OCI-LY7 (cell line): ENCODE measurements around the gene NOP16. TPM values are rescaled to one million over a fixed set of nuclear protein-coding genes. Genes with fewer than 3 reads are reported as not detected.

Experiments used
- BruUV-seq: library from RNA; stranded (reverse); fragments of 400-500 nt; replicated peaks from 2 replicates; lab custom pipeline; 2021; lab: Mats Ljungman, UMichigan
- CTCF ChIA-PET: fragments of 300-600 bp; sonication (Branson Sonifier 250); formaldehyde crosslinking; loops from one replicate; lab custom pipeline; 2022; ENCODE audit warnings: antibody characterized with exemption; ENCODE audit not compliant: unreplicated experiment; lab: Charles Lee
- POLR2A ChIA-PET: fragments of 300-600 bp; sonication (Branson Sonifier 250); formaldehyde crosslinking; loops from one replicate; lab custom pipeline; 2022; ENCODE audit warnings: antibody characterized with exemption; lab: Charles Lee
- DNase-seq: peaks from one replicate; pipeline ENCODE4 v3.0.0-alpha.2; 2015; ENCODE audit warnings: low spot score
- H2AFZ ChIP-seq: fragments of 200-600 bp; sonication (generic), shearing (Covaris generic); 2 replicates; pipeline ENCODE4 v1.6.1; 2014; ENCODE audit warnings: mild to moderate bottlenecking, antibody characterized with exemption, low read length, moderate library complexity
- H3K27ac ChIP-seq: fragments of 200-600 bp; sonication (generic); 2 replicates; pipeline ENCODE4 v1.5.1; 2014; ENCODE audit warnings: mixed run types, low read depth, mild to moderate bottlenecking, moderate library complexity, low read length, inconsistent platforms; ENCODE audit not compliant: poor library complexity, severe bottlenecking
- H3K36me3 ChIP-seq: fragments of 200-600 bp; sonication (generic); 2 replicates; pipeline ENCODE4 v1.6.1; 2014; ENCODE audit warnings: mild to moderate bottlenecking, antibody characterized with exemption, low read length, moderate library complexity, mixed read lengths; ENCODE audit not compliant: insufficient read depth
- H3K4me1 ChIP-seq: fragments of 200-600 bp; sonication (generic); 2 replicates; pipeline ENCODE4 v1.5.1; 2014; ENCODE audit warnings: mild to moderate bottlenecking, low read length; ENCODE audit not compliant: insufficient read depth, poor library complexity, severe bottlenecking
- H3K4me2 ChIP-seq: fragments of 200-600 bp; sonication (generic); 2 replicates; pipeline ENCODE4 v1.6.1; 2014; ENCODE audit warnings: mild to moderate bottlenecking, low read length
- H3K4me3 ChIP-seq: fragments of 200-600 bp; sonication (generic); 2 replicates; pipeline ENCODE4 v1.5.1; 2014; ENCODE audit warnings: mild to moderate bottlenecking, low read depth, low read length; ENCODE audit not compliant: poor library complexity, severe bottlenecking
- H3K79me2 ChIP-seq: fragments of 200-600 bp; sonication (generic); 2 replicates; pipeline ENCODE4 v1.6.1; 2016; ENCODE audit warnings: low read depth, mild to moderate bottlenecking, low read length, moderate library complexity, mixed read lengths; ENCODE audit not compliant: insufficient read depth
- H3K9me2 ChIP-seq: fragments of 200-600 bp; sonication (generic); 2 replicates; pipeline ENCODE4 v1.6.1; 2016; ENCODE audit warnings: mild to moderate bottlenecking, low read length, mixed read lengths; ENCODE audit not compliant: insufficient read depth
- H3K9me3 ChIP-seq: fragments of 200-600 bp; sonication (generic); 2 replicates; pipeline ENCODE4 v1.6.1; 2014; ENCODE audit warnings: mild to moderate bottlenecking, mixed run types, low read length, mixed read lengths
- H4K20me1 ChIP-seq: fragments of 200-600 bp; sonication (generic); 2 replicates; pipeline ENCODE4 v1.6.1; 2014; ENCODE audit warnings: mild to moderate bottlenecking, antibody characterized with exemption, low read length, moderate library complexity, mixed read lengths; ENCODE audit not compliant: insufficient read depth
- CTCF ChIP-seq: fragments of 200-600 bp; sonication (generic); conservative IDR thresholded peaks from 2 replicates; pipeline ENCODE4 v1.5.1; 2014; ENCODE audit warnings: mild to moderate bottlenecking, antibody characterized with exemption, low read length, moderate library complexity, mixed read lengths
- EZH2phosphoT487 ChIP-seq: fragments of 200-600 bp; sonication (generic); IDR thresholded peaks from 2 replicates; pipeline ENCODE4 v1.6.1; 2018; ENCODE audit warnings: low read depth, borderline replicate concordance, mild to moderate bottlenecking, mixed run types, antibody characterized with exemption, low read length, moderate library complexity, mixed read lengths
- intact Hi-C: fragments of 100-400 bp; cut with micrococcal nuclease; formaldehyde crosslinking; loops from one replicate; pipeline ENCODE4 v1.10.0; 2022; ENCODE audit not compliant: unreplicated experiment
- total RNA-seq, 2 experiments: library from RNA; depleted of rRNA in 1 of 2; stranded (reverse); fragments of >200 nt in 1 of 2; shearing (Covaris generic) in 1 of 2; gene quantifications; 2 replicates each; pipeline ENCODE4 v1.2.3, GENCODE V29; 2014 to 2022

Gene NOP16
- total RNA-seq, 2 experiments from 2014 or later: 83.8 to 86.4 TPM

- TF ChIP-seq EZH2phosphoT487: no peak
- intact Hi-C loops: no loop called here
- Histone ChIP-seq H3K79me2 (no peaks in the 10 kb centered on the region), H3K4me2 (no peak overlapping the region), H3K4me3 (no peak overlapping the region), H3K4me1 (peaks cover 3% of the 10 kb centered on the region), H3K9me3 (no peaks in the 10 kb centered on the region), H4K20me1 (no peaks in the 10 kb centered on the region; the same call in 1 of the 2 replicates), H3K9me2 (no peaks in the 10 kb centered on the region), H2AFZ (no peak overlapping the region), H3K36me3 (no peaks in the 10 kb centered on the region), H3K27ac (no peak overlapping the region)
- ChIA-PET CTCF (no interaction called here), POLR2A (interaction anchor here (1.0 to 1.4 kb wide), 2 partner anchors 9 to 10 kb away, joined by 3 to 6 read pairs; partner anchors contain the start of gene KIAA1191)
- no peak for DNase-seq
- no TSS peak for BruUV-seq
Measured at GRCh38 chr5:176371621-176372539, 16.5 kb downstream of the NOP16 start.

- Histone ChIP-seq H4K20me1 (no peaks in the 10 kb centered on the region; the same call in 1 of the 2 replicates), H3K27ac (no peak overlapping the region), H3K4me3 (no peak overlapping the region), H3K36me3 (no peaks in the 10 kb centered on the region), H3K9me3 (no peaks in the 10 kb centered on the region), H3K4me1 (peaks cover 3% of the 10 kb centered on the region), H3K4me2 (no peak overlapping the region), H2AFZ (no peak overlapping the region), H3K9me2 (no peaks in the 10 kb centered on the region), H3K79me2 (no peaks in the 10 kb centered on the region)
- intact Hi-C loops: no loop called here
- ChIA-PET POLR2A (interaction anchor here (0.6 to 1.6 kb wide), 3 partner anchors 10 to 45 kb away, joined by 3 read pairs; no protein-coding TSS in a partner anchor), CTCF (no interaction called here)
- DNase-seq: no peak
- TF ChIP-seq CTCF (no peak), EZH2phosphoT487 (no peak)
- BruUV-seq: no TSS peak
Measured at GRCh38 chr5:176369934-176370711, 18.3 kb downstream of the NOP16 start.

- peaks cover 3% of the 10 kb centered on the region for H3K4me1 ChIP-seq
- TF ChIP-seq CTCF (no peak), EZH2phosphoT487 (no peak)
- H4K20me1 ChIP-seq: no peaks in the 10 kb centered on the region; the same call in 1 of the 2 replicates
- H2AFZ ChIP-seq: no peak overlapping the region
- no peaks in the 10 kb centered on the region for H3K79me2 ChIP-seq
- H3K4me3 ChIP-seq: no peak overlapping the region
- CTCF ChIA-PET: no interaction called here
- no peaks in the 10 kb centered on the region for H3K36me3 ChIP-seq
- BruUV-seq: no TSS peak
- POLR2A ChIA-PET: interaction anchor here (0.6 to 1.6 kb wide), 2 partner anchors 20 to 1821 kb away, joined by 3 read pairs; no protein-coding TSS in a partner anchor
- H3K27ac ChIP-seq: no peak overlapping the region
- intact Hi-C loops: no loop called here
- DNase-seq: no peak
- H3K9me3 ChIP-seq: no peaks in the 10 kb centered on the region
- H3K9me2 ChIP-seq: no peaks in the 10 kb centered on the region
- no peak overlapping the region for H3K4me2 ChIP-seq
Measured at GRCh38 chr5:176368726-176369125, 19.7 kb downstream of the NOP16 start.
